SK-N-DZ (cell line): ENCODE results near the gene ELMO1.
A peak's percentile ranks its signal among the peaks of the same experiment; 100 is the strongest.

ENCODE experiments used
- DNase-seq: peaks from one replicate; pipeline ENCODE4 v3.0.0-alpha.2; 2015; ENCODE audit warnings: low spot score

The ELMO1 gene

GRCh38 chr7:36958111-36958733 lies 490.4 kb downstream of the ELMO1 start:
- no peak for DNase-seq

DNA sequence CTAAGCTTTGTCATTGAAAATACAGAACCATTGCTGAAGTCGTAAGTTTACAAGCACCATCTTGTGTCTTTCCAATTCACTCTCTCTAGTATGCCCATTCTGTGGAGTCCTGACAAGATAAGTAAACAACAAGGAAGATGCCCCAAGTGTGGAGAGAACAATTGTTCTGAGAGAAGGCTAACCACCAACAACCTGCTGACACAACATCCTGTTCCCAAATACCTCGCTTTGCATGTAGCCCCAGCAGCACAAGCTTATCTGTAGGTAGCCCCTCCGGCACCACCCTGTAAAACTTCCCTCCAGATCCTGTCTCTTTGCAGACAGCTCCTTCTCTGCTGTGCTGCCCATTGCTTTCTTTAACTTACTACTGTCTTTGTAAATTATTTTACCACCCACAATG lies 491.0 kb downstream of the ELMO1 start:
- no peak for DNase-seq

DNA sequence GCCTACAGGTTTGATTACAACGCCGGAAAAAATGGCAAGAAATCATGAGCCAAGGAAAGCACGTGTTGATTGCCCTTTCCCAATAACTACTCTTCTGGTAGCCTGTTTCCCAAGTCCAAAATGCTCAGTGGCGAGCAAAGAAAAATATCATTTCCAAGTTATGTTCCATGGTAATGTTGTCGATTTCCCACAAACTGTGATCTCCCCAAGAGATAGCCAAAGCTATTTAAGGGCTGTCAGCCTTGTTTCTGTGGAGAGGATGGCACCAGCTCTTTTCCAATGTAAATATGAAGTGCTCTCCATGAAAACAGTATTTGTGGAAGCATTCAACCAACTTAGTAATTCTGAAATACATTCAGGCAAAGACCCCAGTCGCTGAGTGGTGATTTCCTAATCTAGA lies 491.9 kb downstream of the ELMO1 start:
- DNase-seq, result no peak

DNA sequence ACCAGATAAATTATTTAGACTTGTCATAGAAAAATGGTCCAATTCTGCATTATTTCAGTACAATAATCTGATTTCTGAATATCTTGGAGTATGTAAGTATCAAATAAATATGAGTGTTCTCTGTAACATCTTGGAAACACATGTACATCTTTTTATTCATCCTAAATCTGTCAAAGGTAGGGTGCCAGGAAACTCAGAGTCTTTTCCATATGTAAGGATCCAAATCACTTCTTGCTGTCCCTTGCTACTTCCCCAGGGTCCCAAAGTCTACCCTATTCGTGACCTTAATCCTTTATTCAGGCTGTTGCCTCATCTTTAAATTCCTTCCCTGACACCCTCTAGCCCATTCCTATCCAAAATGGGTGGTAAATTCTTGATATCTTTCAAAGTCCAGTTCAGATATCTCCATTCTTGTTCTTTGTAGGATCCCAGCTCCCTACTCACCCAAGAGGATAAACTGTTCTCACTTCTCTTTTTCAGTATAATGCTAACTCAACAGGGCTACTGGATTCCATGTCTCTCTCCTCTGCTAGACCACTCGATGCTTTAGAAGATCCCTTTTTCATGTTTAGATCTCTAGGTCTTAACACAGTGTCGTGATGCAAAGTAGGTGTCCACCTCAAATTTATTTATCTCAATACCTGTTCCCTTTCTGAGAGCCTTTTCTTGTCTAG lies 493.1 kb downstream of the ELMO1 start:
- DNase-seq, result no peak

GRCh38 chr7:36951257-36951697 lies 497.4 kb downstream of the ELMO1 start:
- DNase-seq, result no peak

DNA sequence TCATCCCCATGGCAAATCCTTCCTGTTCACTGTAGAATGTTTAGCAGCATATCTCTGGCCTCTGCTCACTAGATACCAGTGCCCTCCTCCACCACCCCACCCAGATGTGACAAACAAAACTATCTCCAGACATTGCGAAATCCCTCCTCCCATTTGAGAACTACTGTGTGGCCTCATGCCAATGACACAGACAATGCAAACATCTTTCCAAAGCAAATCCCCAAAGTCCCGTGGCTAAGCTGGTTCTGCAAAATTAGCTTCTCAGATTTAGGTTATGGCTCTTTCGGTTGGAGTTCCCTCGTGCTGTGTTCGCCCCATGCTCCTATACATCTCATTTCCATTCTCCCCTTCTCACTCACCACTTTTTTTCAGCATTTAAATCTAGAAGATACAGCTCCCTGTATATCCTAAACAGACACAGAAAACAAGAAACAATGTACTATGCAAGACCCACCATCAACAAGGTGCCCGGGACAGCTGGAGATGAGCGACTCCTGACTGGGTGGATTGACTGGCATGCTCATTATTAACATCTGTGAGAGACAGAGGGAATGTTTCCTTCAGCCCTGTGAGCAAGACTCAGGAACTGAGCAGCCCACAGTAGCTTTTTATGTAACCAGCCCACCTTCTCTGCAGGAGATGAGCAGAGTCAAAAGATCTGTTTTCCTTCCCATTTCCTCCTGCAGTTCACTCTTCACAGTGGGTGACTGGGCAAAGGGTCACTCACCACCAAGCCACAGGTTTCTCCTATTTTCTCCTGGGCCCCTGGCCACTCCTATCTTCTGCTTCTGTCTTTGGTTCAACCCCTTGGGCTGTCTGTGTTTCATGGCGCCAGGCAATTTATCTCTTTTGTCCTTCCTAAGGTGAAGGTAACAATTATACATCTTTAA lies 498.7 kb downstream of the ELMO1 start:
- no peak for DNase-seq

DNA sequence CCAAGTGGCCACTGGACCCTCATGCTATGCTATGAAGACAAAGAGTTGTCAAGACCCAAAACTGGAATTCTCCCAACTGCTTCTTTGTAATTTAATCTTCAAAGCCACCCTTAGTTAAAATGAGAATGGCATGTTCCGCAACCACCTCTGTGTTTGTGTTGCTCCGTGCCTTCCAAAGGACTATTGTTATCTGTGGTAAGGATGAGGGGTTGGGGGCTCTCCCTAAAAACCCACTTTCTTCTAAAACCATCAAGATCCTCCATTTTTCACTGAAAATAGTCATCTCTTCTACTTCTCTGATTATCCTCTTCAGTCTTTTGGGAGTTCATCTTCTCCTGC lies 502.3 kb downstream of the ELMO1 start:
- DNase-seq, result no peak

DNA sequence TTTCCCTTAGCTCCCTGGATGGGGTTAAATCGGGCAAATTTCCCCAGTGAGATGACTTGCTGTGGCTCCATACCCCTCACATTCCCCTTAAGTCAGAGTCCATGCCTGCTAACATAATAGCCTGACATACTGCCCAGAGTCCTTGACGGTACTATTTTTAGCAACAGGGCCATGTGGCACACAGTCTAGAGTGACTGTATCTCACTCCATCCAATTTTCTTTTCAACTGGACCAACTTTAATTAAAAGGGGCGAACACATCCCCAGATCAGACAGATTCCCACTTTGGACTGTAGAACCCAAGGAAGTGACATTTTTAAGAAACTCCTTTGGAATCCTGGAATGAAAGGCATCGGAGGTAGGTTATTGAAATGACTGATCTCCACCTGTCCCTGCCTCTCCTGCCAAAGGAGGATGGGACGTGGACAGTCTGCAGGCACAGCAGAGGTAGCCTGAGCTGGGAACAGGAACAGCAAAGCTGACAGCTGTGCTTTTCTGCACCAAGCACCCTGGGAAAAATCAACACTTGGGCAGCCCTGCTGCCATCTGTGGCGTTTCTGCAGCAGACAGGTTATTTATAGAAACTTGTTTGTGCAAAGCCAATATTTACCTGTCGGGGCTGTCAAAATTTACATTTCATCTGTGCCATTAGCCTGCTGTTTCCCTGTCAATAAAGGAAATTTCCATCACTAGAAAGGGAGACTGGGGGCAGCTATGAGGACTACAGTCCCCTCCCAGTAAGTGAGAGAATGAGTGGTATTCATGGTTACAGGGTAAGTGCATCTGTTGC lies 502.9 kb downstream of the ELMO1 start:
- peak; percentile 69 for DNase-seq

DNA sequence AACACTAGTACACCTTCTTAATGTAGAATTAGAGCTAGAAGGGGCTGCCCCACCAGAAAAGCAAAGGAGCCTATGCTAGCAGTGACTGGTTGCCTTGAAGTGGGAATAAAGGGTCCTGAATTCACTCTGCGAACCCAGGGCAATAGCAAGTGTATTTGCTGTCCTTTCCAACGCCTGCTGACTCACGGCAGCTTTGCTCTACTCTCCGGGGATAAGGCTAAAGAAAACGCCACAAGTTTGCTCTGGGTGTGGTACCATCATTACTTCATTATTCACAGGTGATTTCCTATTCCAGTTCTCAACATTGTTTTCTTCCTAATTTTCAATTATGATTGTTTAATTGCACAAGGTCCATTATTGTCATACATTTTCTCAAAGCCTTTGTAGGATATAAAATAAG lies 503.8 kb downstream of the ELMO1 start:
- DNase-seq, result no peak

DNA sequence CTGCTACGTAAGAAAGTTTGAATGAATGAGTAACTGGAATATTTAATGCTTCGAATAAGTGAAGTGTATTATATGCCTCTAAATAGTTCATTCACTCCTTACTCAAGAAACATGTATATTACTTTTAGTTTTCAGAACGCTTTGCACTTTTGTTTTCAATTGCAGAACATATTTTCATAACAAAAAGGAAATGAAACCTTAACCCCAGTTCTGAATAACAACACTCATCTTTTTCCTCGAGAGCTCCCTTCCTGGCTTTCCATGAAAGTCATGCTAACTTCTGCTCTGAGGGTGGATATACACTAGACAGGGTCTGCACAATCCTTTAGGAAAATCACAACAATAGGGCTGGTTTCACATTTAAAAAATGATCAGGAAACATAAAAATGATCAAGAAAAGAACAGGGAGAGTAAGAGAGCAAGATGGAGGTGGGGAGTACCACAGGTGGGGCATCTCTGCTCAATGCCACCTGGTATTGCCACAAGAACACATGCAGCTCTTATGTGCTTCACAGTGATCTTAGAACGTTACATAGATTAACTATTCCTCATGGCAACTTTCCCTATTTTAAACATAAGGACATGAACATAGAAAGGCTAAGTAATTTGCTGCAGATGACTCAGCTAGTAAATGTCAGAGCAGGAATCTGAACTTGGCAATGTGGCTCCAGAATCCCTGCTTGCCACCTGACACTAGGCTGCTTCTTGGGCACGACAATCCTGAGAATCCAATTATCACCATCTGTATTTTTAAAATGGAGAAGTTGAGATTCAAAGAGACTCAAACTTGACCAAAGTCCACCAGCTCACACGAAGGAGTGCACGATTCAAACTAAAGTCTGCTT lies 504.9 kb downstream of the ELMO1 start:
- no peak for DNase-seq

GRCh38 chr7:36942955-36943354 lies 505.7 kb downstream of the ELMO1 start:
- DNase-seq, result no peak

GRCh38 chr7:36942541-36942940 lies 506.1 kb downstream of the ELMO1 start:
- DNase-seq, result no peak

- no peak for DNase-seq
These were observed 506.6 kb downstream of the ELMO1 start for GRCh38 chr7:36942025-36942424.

DNA sequence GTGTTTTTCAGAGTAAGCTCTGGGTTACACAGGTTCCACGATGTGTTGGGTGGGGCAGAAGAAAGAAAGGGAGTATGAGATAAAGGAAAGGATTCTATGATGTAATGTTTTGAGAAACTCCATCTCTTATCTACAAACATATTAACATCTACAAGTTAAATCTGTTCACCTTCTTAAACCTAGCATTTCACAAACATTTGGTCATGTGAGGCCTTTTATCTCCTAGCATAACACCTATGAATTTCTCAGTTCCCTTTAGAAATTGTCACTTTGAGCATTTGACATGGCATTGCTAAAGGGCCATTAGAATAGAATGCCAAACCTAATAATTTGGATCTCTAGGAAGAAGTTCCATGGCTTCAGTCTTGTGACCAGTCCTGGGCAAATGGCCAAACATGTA lies 507.3 kb downstream of the ELMO1 start:
- no peak for DNase-seq

GRCh38 chr7:36939816-36940215 lies 508.8 kb downstream of the ELMO1 start:
- no peak for DNase-seq

- no peak for DNase-seq
These were observed 510.7 kb downstream of the ELMO1 start for GRCh38 chr7:36937754-36938563.

- no peak for DNase-seq
These were observed 516.8 kb downstream of the ELMO1 start for GRCh38 chr7:36931892-36932291.

GRCh38 chr7:36929791-36930190 lies 518.9 kb downstream of the ELMO1 start:
- DNase-seq, result no peak

DNA sequence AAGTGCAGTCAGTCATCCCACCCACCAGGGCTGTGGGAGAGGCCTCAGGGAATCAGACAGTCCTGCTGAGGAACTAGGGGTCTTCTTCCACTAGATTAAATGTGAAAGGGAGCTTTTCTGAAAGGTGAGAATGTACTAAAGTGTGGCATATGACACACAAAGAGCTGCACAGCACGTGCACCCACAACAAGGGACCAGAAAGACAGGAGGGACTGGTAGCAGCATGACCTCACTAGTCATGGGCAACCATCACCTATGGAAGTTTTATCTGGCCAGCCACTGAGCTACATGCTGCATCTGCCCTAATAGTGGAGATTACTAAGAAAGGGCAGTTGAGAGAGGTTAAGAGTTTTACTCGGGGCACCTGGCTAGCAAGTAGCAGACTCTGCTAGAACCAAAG lies 519.9 kb downstream of the ELMO1 start:
- no peak for DNase-seq

DNA sequence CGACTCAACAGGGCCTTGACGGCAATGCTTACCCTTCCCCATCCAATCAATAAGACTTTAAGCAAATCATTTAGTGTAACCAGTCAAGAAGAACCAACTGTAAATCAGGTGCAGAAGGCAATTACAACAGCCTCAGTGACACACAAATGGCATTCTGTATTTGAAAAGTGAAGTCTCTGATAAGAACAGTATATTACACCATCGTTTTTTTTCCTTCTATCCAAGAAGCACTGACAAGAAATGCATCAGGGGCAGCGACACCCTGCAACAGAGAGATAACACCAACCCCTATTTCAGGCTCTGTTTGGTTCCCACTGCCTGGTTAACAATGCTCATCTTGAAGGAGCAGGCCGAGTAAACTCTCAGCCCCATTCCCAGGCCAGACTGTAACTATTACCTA lies 520.4 kb downstream of the ELMO1 start:
- DNase-seq, result peak; percentile 18
